Trophoblast cell (in vitro differentiated cells and primary cell): ENCODE measurements around the gene PCDHGA4.
"Not testable (repeated sequence)": the region's sequence is repeated elsewhere in the genome, so short reads cannot be mapped to it uniquely, and the experiment has no call there.

ENCODE experiments used
- DNase-seq, 2 donors: peaks; one replicate each; pipeline ENCODE4 v3.0.0-alpha.2; 2016
- H2AFZ ChIP-seq: 2 replicates; pipeline ENCODE4 v1.6.1; 2013; ENCODE audit warnings: low read length, moderate library complexity, mild to moderate bottlenecking; ENCODE audit not compliant: insufficient read depth, poor library complexity
- H2AK5ac ChIP-seq: 2 replicates; pipeline ENCODE4 v1.6.1; 2013; ENCODE audit warnings: mild to moderate bottlenecking, low read length
- H2BK120ac ChIP-seq: 2 replicates; pipeline ENCODE4 v1.6.1; 2013; ENCODE audit warnings: low read length, mild to moderate bottlenecking, moderate library complexity; ENCODE audit not compliant: insufficient read depth, poor library complexity
- H2BK12ac ChIP-seq: 2 replicates; pipeline ENCODE4 v1.6.1; 2013; ENCODE audit warnings: mild to moderate bottlenecking, low read length, moderate library complexity
- H2BK5ac ChIP-seq: 2 replicates; pipeline ENCODE4 v1.6.1; 2013; ENCODE audit warnings: low read length, low read depth, moderate library complexity, mild to moderate bottlenecking; ENCODE audit not compliant: poor library complexity
- H3K14ac ChIP-seq: 2 replicates; pipeline ENCODE4 v1.6.1; 2013; ENCODE audit warnings: mild to moderate bottlenecking, low read length
- H3K18ac ChIP-seq: 2 replicates; pipeline ENCODE4 v1.6.1; 2013; ENCODE audit warnings: mild to moderate bottlenecking, low read length
- H3K23ac ChIP-seq: 2 replicates; pipeline ENCODE4 v1.6.1; 2013; ENCODE audit warnings: low read length
- H3K27ac ChIP-seq: 2 replicates; pipeline ENCODE4 v1.5.1; 2013; ENCODE audit warnings: low read depth, mild to moderate bottlenecking, inconsistent platforms, low read length, moderate library complexity
- H3K27me3 ChIP-seq: 2 replicates; pipeline ENCODE4 v1.6.1; 2013; ENCODE audit warnings: inconsistent platforms, mild to moderate bottlenecking, low read length, moderate library complexity; ENCODE audit not compliant: insufficient read depth
- H3K36me3 ChIP-seq, 2 experiments: 1 replicate in 1 of 2; 2 replicates in 1 of 2; pipeline ENCODE4 v1.6.1; 2013; ENCODE audit warnings: low read length in 2 of 2, mild to moderate bottlenecking in 2 of 2, moderate library complexity in 1 of 2; ENCODE audit not compliant: insufficient read depth in 2 of 2, control insufficient read depth in 1 of 2
- H3K4ac ChIP-seq: 2 replicates; pipeline ENCODE4 v1.6.1; 2013; ENCODE audit warnings: low read depth, mild to moderate bottlenecking, low read length, moderate library complexity
- H3K4me1 ChIP-seq, 2 experiments: 1 replicate in 1 of 2; 2 replicates in 1 of 2; pipeline ENCODE4 v1.6.1; 2013; ENCODE audit warnings: low read length in 2 of 2, mild to moderate bottlenecking in 2 of 2, moderate library complexity in 1 of 2; ENCODE audit not compliant: insufficient read depth in 2 of 2, control insufficient read depth in 1 of 2
- H3K4me2 ChIP-seq: 2 replicates; pipeline ENCODE4 v1.6.1; 2013; ENCODE audit warnings: inconsistent platforms, mild to moderate bottlenecking, low read length, moderate library complexity
- H3K4me3 ChIP-seq: 2 replicates; pipeline ENCODE4 v1.5.1; 2013; ENCODE audit warnings: mild to moderate bottlenecking, low read depth, low read length, inconsistent platforms
- H3K79me1 ChIP-seq: one replicate; pipeline ENCODE4 v1.6.1; 2013; ENCODE audit warnings: low read length
- H3K79me2 ChIP-seq: 2 replicates; pipeline ENCODE4 v1.6.1; 2013; ENCODE audit warnings: low read length, mild to moderate bottlenecking; ENCODE audit not compliant: control insufficient read depth, insufficient read depth, poor library complexity
- H3K9ac ChIP-seq: 2 replicates; pipeline ENCODE4 v1.6.1; 2013; ENCODE audit warnings: mild to moderate bottlenecking, low read length
- H3K9me3 ChIP-seq: 2 replicates; pipeline ENCODE4 v1.6.1; 2013; ENCODE audit warnings: low read depth, mild to moderate bottlenecking, control low read depth, inconsistent platforms, low read length; ENCODE audit not compliant: insufficient read depth
- H4K12ac ChIP-seq: 2 replicates; pipeline ENCODE4 v1.6.1; 2013; ENCODE audit warnings: low read depth, mild to moderate bottlenecking, low read length, moderate library complexity
- H4K8ac ChIP-seq: 2 replicates; pipeline ENCODE4 v1.6.1; 2013; ENCODE audit warnings: low read depth, mild to moderate bottlenecking, low read length, moderate library complexity
- H4K91ac ChIP-seq: one replicate; pipeline ENCODE4 v1.6.1; 2013; ENCODE audit warnings: low read depth, mild to moderate bottlenecking, low read length, moderate library complexity
- WGBS: extraction: QIAGEN DNeasy Blood & Tissue Kit; methylation state at CpG from one replicate; pipeline ENCODE4 v1.1.7; 2013; ENCODE audit warnings: missing lambda C conversion rate; ENCODE audit not compliant: insufficient read length, insufficient coverage; ENCODE audit errors: extremely low coverage; 5-methylcytosine and 5-hydroxymethylcytosine counted together

Gene PCDHGA4

DNA sequence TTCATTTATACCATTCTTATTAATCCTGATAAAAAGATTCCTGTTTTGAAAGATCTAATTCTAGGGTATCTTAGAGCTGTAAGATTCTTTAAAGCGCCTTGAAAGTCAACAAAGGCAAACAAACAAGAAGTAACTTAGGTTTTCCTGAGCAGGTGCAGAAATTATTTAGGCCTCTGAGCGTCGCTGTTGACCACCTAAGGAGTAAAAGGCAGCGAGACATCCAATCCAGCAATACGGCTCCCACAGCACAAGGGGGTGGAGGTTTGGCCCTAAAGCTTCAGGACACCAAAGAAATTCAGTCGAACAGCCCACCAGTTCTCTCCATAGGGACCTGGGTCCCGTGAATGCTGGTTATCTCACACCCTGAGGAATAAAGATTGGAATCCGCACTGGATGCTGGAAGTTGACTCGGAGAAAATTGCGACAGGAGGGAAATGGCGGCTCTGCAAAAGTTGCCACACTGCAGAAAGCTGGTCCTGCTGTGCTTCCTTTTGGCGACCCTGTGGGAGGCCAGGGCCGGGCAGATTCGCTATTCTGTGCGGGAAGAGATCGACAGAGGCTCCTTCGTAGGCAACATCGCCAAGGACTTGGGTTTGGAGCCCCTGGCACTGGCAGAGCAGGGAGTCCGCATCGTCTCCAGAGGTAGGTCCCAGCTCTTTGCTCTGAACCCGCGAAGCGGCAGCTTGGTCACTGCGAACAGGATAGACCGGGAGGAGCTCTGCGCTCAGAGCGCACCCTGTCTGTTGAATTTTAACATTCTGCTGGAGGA is 16.1 kb upstream of the PCDHGA4 start, which contains the start of gene PCDHGA2:
TSS of gene PCDHGA2 (plus strand) at position 223 of the 769 bp plus-strand sequence.
- Histone ChIP-seq H3K36me3 (no peaks in the 10 kb centered on the region), H4K8ac (no peak within 1 kb of the TSS), H3K9ac (no peak within 1 kb of the TSS), H4K91ac (no peak within 1 kb of the TSS), H2BK5ac (no peak within 1 kb of the TSS), H3K79me2 (no peaks in the 10 kb centered on the region), H3K79me1 (no peaks in the 10 kb centered on the region), H3K9me3 (peaks cover 16% of the 10 kb centered on the region), H3K4me2 (no peak within 1 kb of the TSS), H3K4me3 (no peak within 1 kb of the TSS), H2AFZ (no peak within 1 kb of the TSS), H3K18ac (no peak within 1 kb of the TSS), H3K27me3 (no peaks in the 10 kb centered on the region), H3K4me1 (no peaks in the 10 kb centered on the region), H2BK120ac (no peak within 1 kb of the TSS), H3K27ac (no peak within 1 kb of the TSS), H3K14ac (no peak within 1 kb of the TSS), H2AK5ac (no peak within 1 kb of the TSS), H3K4ac (no peak within 1 kb of the TSS), H3K23ac (no peak within 1 kb of the TSS), H2BK12ac (no peak within 1 kb of the TSS), H4K12ac (no peak within 1 kb of the TSS)
- no peak for DNase-seq
- no CpG with 5 or more reads among the region's 27 CpGs for WGBS

DNA sequence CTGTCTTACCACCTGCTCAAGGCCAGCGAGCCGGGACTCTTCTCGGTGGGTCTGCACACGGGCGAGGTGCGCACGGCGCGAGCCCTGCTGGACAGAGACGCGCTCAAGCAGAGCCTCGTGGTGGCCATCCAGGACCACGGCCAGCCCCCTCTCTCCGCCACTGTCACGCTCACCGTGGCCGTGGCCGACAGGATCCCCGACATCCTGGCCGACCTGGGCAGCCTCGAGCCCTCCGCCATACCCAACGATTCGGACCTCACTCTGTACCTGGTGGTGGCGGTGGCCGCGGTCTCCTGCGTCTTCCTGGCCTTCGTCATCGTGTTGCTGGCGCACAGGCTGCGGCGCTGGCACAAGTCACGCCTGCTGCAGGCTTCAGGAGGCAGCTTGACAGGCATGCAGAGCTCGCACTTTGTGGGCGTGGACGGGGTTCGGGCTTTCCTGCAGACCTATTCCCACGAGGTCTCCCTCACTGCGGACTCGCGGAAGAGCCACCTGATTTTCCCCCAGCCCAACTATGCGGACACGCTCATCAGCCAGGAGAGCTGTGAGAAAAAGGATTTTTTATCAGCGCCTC is 14.0 kb upstream of the PCDHGA4 start:
- H2BK5ac ChIP-seq, H3K79me1 ChIP-seq, H2BK12ac ChIP-seq, H2BK120ac ChIP-seq, H4K8ac ChIP-seq, H4K12ac ChIP-seq, H3K23ac ChIP-seq, H3K4ac ChIP-seq, H3K79me2 ChIP-seq, H3K27me3 ChIP-seq, DNase-seq, H3K4me1 ChIP-seq, H3K18ac ChIP-seq, H3K27ac ChIP-seq, H3K4me2 ChIP-seq, H3K4me3 ChIP-seq, H3K36me3 ChIP-seq, H2AFZ ChIP-seq, H2AK5ac ChIP-seq, H3K14ac ChIP-seq, H4K91ac ChIP-seq, H3K9ac ChIP-seq: not testable (repeated sequence)
- H3K9me3 ChIP-seq, result peaks cover 25% of the 10 kb centered on the region
- no CpG with 5 or more reads among the region's 45 CpGs for WGBS

DNA sequence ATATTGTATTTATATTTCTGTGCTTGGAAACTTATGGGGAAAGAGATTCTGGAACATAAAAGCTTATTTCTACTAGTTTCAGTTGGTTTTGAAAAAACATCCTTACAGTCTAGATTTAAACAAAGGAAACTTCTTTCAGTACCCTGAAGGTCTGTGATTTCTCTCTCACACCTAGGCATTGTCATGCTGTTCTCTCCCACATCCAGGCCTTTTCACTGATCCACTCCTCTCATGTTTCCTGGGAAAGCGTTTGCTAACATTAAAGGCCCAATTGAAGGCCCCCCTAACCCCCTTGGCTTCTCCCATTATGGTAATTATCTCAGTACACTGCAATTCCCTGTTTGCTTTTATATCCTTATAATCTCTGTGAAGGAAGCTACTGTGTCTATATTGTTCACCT is 12.0 kb upstream of the PCDHGA4 start:
- H2BK5ac ChIP-seq, result no peak overlapping the region
- no peak overlapping the region for H4K12ac ChIP-seq
- no peak overlapping the region for H2BK120ac ChIP-seq
- H4K8ac ChIP-seq, result no peak overlapping the region
- no peak overlapping the region for H3K4ac ChIP-seq
- no peak overlapping the region for H3K4me2 ChIP-seq
- no peaks in the 10 kb centered on the region for H3K27me3 ChIP-seq
- no peak overlapping the region for H3K9ac ChIP-seq
- H3K9me3 ChIP-seq, result peaks cover 25% of the 10 kb centered on the region
- H3K18ac ChIP-seq, result no peak overlapping the region
- H3K27ac ChIP-seq, result no peak overlapping the region
- H3K14ac ChIP-seq, result no peak overlapping the region
- H2BK12ac ChIP-seq, result no peak overlapping the region
- no CpG with 5 or more reads among the region's 1 CpG for WGBS
- H3K36me3 ChIP-seq, result no peaks in the 10 kb centered on the region
- no peak overlapping the region for H2AFZ ChIP-seq
- H2AK5ac ChIP-seq, result no peak overlapping the region
- H3K23ac ChIP-seq, result no peak overlapping the region
- H4K91ac ChIP-seq, result no peak overlapping the region
- no peak overlapping the region for H3K4me3 ChIP-seq
- H3K79me2 ChIP-seq, result no peaks in the 10 kb centered on the region
- H3K79me1 ChIP-seq, result no peaks in the 10 kb centered on the region
- no peak for DNase-seq
- no peaks in the 10 kb centered on the region for H3K4me1 ChIP-seq

DNA sequence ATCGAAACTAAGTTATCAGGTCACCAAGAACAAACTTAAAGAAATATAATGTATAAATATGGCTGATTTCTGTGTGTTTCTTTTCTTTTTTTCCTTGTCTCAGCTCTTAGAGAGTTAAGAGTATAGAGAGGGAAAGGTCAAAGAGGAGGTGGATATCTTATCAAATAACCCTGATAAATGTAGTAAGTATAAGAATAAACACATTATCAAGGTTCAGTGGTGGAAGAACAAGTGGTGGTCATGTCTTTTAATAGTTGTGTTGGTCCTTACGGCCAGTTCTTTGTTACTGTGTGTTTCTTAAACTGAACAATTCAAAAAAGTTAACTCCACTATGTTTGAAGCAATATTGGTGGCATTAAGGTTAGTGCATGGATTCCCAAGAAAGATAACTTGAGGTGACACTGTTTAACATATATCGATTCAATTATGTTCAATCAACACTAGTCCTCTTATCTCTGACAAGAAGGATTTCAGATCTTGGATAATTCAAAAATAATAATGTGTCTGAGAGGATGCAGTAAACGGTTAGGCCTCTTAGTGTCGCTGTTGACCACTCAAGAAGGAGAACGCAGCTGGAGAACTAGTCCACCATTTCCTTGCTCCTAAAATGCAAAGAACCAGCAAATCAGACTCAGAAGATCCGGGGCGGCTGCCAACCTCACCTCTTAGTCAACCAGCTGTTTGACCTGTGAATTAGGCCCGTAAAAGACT is 11.4 kb upstream of the PCDHGA4 start, which contains the start of gene PCDHGA3:
TSS of gene PCDHGA3 (plus strand) at position 588 of the 711 bp plus-strand sequence. CDS start 205 bp downstream, outside the sequence.
- peak in 1 of 2 donors; percentile 49 for DNase-seq
- no CpG with 5 or more reads among the region's 9 CpGs for WGBS

More for the DNA sequence above, 11.4 kb upstream of the PCDHGA4 start, which contains the start of gene PCDHGA3:
- Histone ChIP-seq H3K27ac (no peak within 1 kb of the TSS), H3K27me3 (no peaks in the 10 kb centered on the region), H3K4me1 (no peaks in the 10 kb centered on the region), H3K79me1 (no peaks in the 10 kb centered on the region), H3K79me2 (no peaks in the 10 kb centered on the region), H4K12ac (no peak within 1 kb of the TSS), H3K9me3 (peaks cover 25% of the 10 kb centered on the region), H2BK12ac (no peak within 1 kb of the TSS), H4K91ac (no peak within 1 kb of the TSS), H2AK5ac (no peak within 1 kb of the TSS), H4K8ac (no peak within 1 kb of the TSS), H3K18ac (no peak within 1 kb of the TSS), H2BK120ac (no peak within 1 kb of the TSS), H3K4ac (no peak within 1 kb of the TSS), H3K36me3 (no peaks in the 10 kb centered on the region), H3K4me2 (no peak within 1 kb of the TSS), H3K9ac (no peak within 1 kb of the TSS), H3K14ac (no peak within 1 kb of the TSS), H3K4me3 (no peak within 1 kb of the TSS), H2BK5ac (no peak within 1 kb of the TSS), H3K23ac (no peak within 1 kb of the TSS), H2AFZ (no peak within 1 kb of the TSS)
